RPMI7951 (cell line): ENCODE data around the gene HOXB13. TPM values are rescaled to one million over a fixed set of nuclear protein-coding genes. Genes with fewer than 3 reads are reported as not detected.
A peak's percentile ranks its signal among the peaks of the same experiment; 100 is the strongest.

Experiments used
- DNase-seq: peaks from one replicate; pipeline ENCODE4 v3.0.0-alpha.2; 2012; ENCODE audit warnings: low read depth
- total RNA-seq: library from RNA; depleted of rRNA; stranded (reverse); fragments of >200 nt; shearing (Covaris generic); gene quantifications from 2 replicates; pipeline ENCODE4 v1.2.3, GENCODE V29; 2014; rRNA removed

HOXB13 gene
- total RNA-seq, 1 experiment from 2014 or later: 5.4 TPM

- no peak for DNase-seq
These were observed 17.4 kb downstream of the HOXB13 start for GRCh38 chr17:48711128-48711527.

GRCh38 chr17:48704361-48705248 is 23.9 kb downstream of the HOXB13 start:
- no peak for DNase-seq

GRCh38 chr17:48701864-48702532 is 26.6 kb downstream of the HOXB13 start:
- DNase-seq: no peak

- no peak for DNase-seq
These were observed 35.4 kb downstream of the HOXB13 start for GRCh38 chr17:48693178-48693577.

- no peak for DNase-seq
These were observed 36.5 kb downstream of the HOXB13 start for GRCh38 chr17:48692049-48692448.

- DNase-seq: no peak
These were observed 37.9 kb downstream of the HOXB13 start for GRCh38 chr17:48690655-48691054.

GRCh38 chr17:48681609-48682008 is 46.9 kb downstream of the HOXB13 start:
- no peak for DNase-seq

- no peak for DNase-seq
These were observed 49.0 kb downstream of the HOXB13 start for GRCh38 chr17:48679385-48680096.

GRCh38 chr17:48678141-48678971 is 50.2 kb downstream of the HOXB13 start:
- peak; percentile 54 for DNase-seq

- DNase-seq: no peak
These were observed 51.5 kb downstream of the HOXB13 start for GRCh38 chr17:48676963-48677558.

Other genes starting within 250 kb of the HOXB13 start
- not detected in 2 replicates for gene HOXB1, start 197.7 kb downstream of the HOXB13 start, total RNA-seq
- gene HOXB2, start 183.6 kb downstream of the HOXB13 start, total RNA-seq: 11.9 and 15.1 TPM in 2 replicates
- 1.6 and 1.7 TPM in 2 replicates for gene HOXB4, start 150.4 kb downstream of the HOXB13 start, total RNA-seq
- 3.2 and 7.9 TPM in 2 replicates for gene HOXB3, start 138.5 kb downstream of the HOXB13 start, total RNA-seq
- 0.10 and 0.24 TPM in 2 replicates for gene HOXB5, start 135.0 kb downstream of the HOXB13 start, total RNA-seq
- gene HOXB6, start 123.8 kb downstream of the HOXB13 start, total RNA-seq: 4.8 and 7.3 TPM in 2 replicates
- gene HOXB7, start 117.7 kb downstream of the HOXB13 start, total RNA-seq: 24.9 and 26.1 TPM in 2 replicates
- 0.24 and 0.49 TPM in 2 replicates for gene HOXB8, start 113.5 kb downstream of the HOXB13 start, total RNA-seq
- gene HOXB9, start 102.4 kb downstream of the HOXB13 start, total RNA-seq: 2.3 and 4.1 TPM in 2 replicates
- gene PRAC1, start 6.2 kb downstream of the HOXB13 start, total RNA-seq: not detected in 2 replicates
- 2.4 and 6.1 TPM in 2 replicates for gene PRAC2, start 5.6 kb downstream of the HOXB13 start, total RNA-seq
- 0.39 and 0.60 TPM in 2 replicates for gene TTLL6, start 88.5 kb upstream of the HOXB13 start, total RNA-seq
- gene CALCOCO2, start 102.3 kb upstream of the HOXB13 start, total RNA-seq: 39.8 and 48.8 TPM in 2 replicates
- gene ATP5MC1, start 164.0 kb upstream of the HOXB13 start, total RNA-seq: 181 and 198 TPM in 2 replicates
- 47.9 and 56.8 TPM in 2 replicates for gene UBE2Z, start 179.7 kb upstream of the HOXB13 start, total RNA-seq
- 79.4 and 126 TPM in 2 replicates for gene SNF8, start 216.1 kb upstream of the HOXB13 start, total RNA-seq
- not detected in 2 replicates for gene GIP, start 239.8 kb upstream of the HOXB13 start, total RNA-seq